Activated CD8-positive, alpha-beta memory T cell treated with anti-CD3 and anti-CD28 coated beads, Interleukin-2, amount 10 ng/mL, durations not matched to agents 7 days and 5 days (primary cell): ENCODE data around the gene CNIH4. TPM values are rescaled to one million over a fixed set of nuclear protein-coding genes. Genes with fewer than 3 reads are reported as not detected.
"Not testable (repeated sequence)": the region's sequence is repeated elsewhere in the genome, so short reads cannot be mapped to it uniquely, and the experiment has no call there.

Source experiments
- ATAC-seq: fragments of 150-1000 bp; cut with Tn5 transposase; one replicate; pipeline ENCODE4 v1.10.0; 2021; ENCODE audit warnings: moderate library complexity
- CTCF ChIA-PET: fragments of 350-600 bp; sonication (Branson Sonifier 250); formaldehyde crosslinking; loops from one replicate; lab custom pipeline; 2021; ENCODE audit warnings: antibody characterized with exemption; lab: Charles Lee
- DNase-seq: peaks from one replicate; pipeline ENCODE4 v3.0.0-alpha.2; 2020
- H3K27ac Mint-ChIP-seq: one replicate; pipeline ENCODE4 v1.8.0; 2021; ENCODE audit warnings: mild to moderate bottlenecking, mixed read lengths
- H3K27me3 Mint-ChIP-seq: one replicate; pipeline ENCODE4 v1.8.0; 2021; ENCODE audit warnings: mixed read lengths
- H3K36me3 Mint-ChIP-seq: one replicate; pipeline ENCODE4 v1.8.0; 2021; ENCODE audit warnings: mild to moderate bottlenecking, mixed read lengths
- H3K4me1 Mint-ChIP-seq: one replicate; pipeline ENCODE4 v1.8.0; 2021; ENCODE audit warnings: mixed read lengths
- H3K4me3 Mint-ChIP-seq: one replicate; pipeline ENCODE4 v1.8.0; 2021; ENCODE audit warnings: mild to moderate bottlenecking, moderate library complexity, mixed read lengths
- H3K9me3 Mint-ChIP-seq: one replicate; pipeline ENCODE4 v1.8.0; 2022; ENCODE audit warnings: low read depth, mixed read lengths
- total RNA-seq, 2 experiments: library from RNA; stranded (reverse); gene quantifications; one replicate each; pipeline ENCODE4 v1.2.3, GENCODE V29; 2021

The CNIH4 gene
- total RNA-seq, 2 experiments from 2014 or later, result 45.5 to 46.2 TPM

GRCh38 chr1:224333309-224333926, 23.3 kb upstream of the CNIH4 start:
- CTCF ChIA-PET, result interaction anchor here (0.6 to 5.0 kb wide), 29 partner anchors 13 to 666 kb away, joined by 3 to 29 read pairs (median 4); partner anchors contain the start of genes CNIH4, DEGS1 and FBXO28
- peak; percentile 48 for DNase-seq
- H3K36me3 Mint-ChIP-seq, result no peaks in the 10 kb centered on the region

GRCh38 chr1:224333939-224334786, 22.5 kb upstream of the CNIH4 start:
- CTCF ChIA-PET, result interaction anchor here (0.6 to 5.0 kb wide), 31 partner anchors 9 to 666 kb away, joined by 3 to 29 read pairs (median 4); partner anchors contain the start of genes CNIH4, DEGS1 and FBXO28
- no peaks in the 10 kb centered on the region for H3K36me3 Mint-ChIP-seq
- H3K4me1 Mint-ChIP-seq, result peaks cover 37% of the 10 kb centered on the region
- DNase-seq (no peak), ATAC-seq (peak; percentile 13)
- no peaks in the 10 kb centered on the region for H3K9me3 Mint-ChIP-seq
- H3K27ac Mint-ChIP-seq, result peak overlapping the region; percentile 87
- peak overlapping the region; percentile 66 for H3K4me3 Mint-ChIP-seq
- no peaks in the 10 kb centered on the region for H3K27me3 Mint-ChIP-seq

More at GRCh38 chr1:224333309-224333926, 23.3 kb upstream of the CNIH4 start:
- Mint-ChIP-seq H3K4me1 (peaks cover 42% of the 10 kb centered on the region), H3K9me3 (no peaks in the 10 kb centered on the region), H3K27me3 (no peaks in the 10 kb centered on the region), H3K27ac (peak overlapping the region; percentile 87), H3K4me3 (peak overlapping the region; percentile 66)
- ATAC-seq, result peak; percentile 51

- Mint-ChIP-seq H3K27ac (no peak overlapping the region), H3K9me3 (peaks cover 6% of the 10 kb centered on the region), H3K36me3 (peaks cover 13% of the 10 kb centered on the region), H3K4me1 (peaks cover 21% of the 10 kb centered on the region), H3K27me3 (no peaks in the 10 kb centered on the region), H3K4me3 (no peak overlapping the region)
- ATAC-seq, result no peak
- CTCF ChIA-PET, result interaction anchor here (0.5 to 1.7 kb wide), 4 partner anchors 9 to 222 kb away, joined by 3 to 4 read pairs (median 4); no protein-coding TSS in a partner anchor
- DNase-seq, result no peak
Observed at GRCh38 chr1:224338150-224338838, 18.4 kb upstream of the CNIH4 start.

- Mint-ChIP-seq H3K36me3 (peaks cover 17% of the 10 kb centered on the region), H3K27me3 (no peaks in the 10 kb centered on the region)
- CTCF ChIA-PET, result interaction anchor here (1.1 to 1.6 kb wide), 2 partner anchors 118 to 223 kb away, joined by 4 read pairs; no protein-coding TSS in a partner anchor
Observed at GRCh38 chr1:224339442-224340033, 17.1 kb upstream of the CNIH4 start.

GRCh38 chr1:224340453-224341384, 16.0 kb upstream of the CNIH4 start:
- DNase-seq (peak; percentile 70), ATAC-seq (peak; percentile 96)
- H3K4me1 Mint-ChIP-seq, H3K27ac Mint-ChIP-seq, H3K27me3 Mint-ChIP-seq, CTCF ChIA-PET: not testable (repeated sequence)
- H3K4me3 Mint-ChIP-seq, result peak overlapping the region; percentile 74
- peaks cover 10% of the 10 kb centered on the region for H3K9me3 Mint-ChIP-seq
- H3K36me3 Mint-ChIP-seq, result peaks cover 17% of the 10 kb centered on the region

More at GRCh38 chr1:224339442-224340033, 17.1 kb upstream of the CNIH4 start:
- ATAC-seq, result no peak
- Mint-ChIP-seq H3K4me1 (peaks cover 8% of the 10 kb centered on the region), H3K27ac (no peak overlapping the region), H3K9me3 (peaks cover 10% of the 10 kb centered on the region), H3K4me3 (no peak overlapping the region)
- no peak for DNase-seq

GRCh38 chr1:224343679-224344078, 13.0 kb upstream of the CNIH4 start:
- peaks cover 10% of the 10 kb centered on the region for H3K9me3 Mint-ChIP-seq
- DNase-seq, result no peak
- H3K4me1 Mint-ChIP-seq, result peaks cover 7% of the 10 kb centered on the region
- no peak for ATAC-seq
- peaks cover 19% of the 10 kb centered on the region for H3K36me3 Mint-ChIP-seq
- no peak overlapping the region for H3K27ac Mint-ChIP-seq
- H3K27me3 Mint-ChIP-seq, result peaks cover 4% of the 10 kb centered on the region
- no peak overlapping the region for H3K4me3 Mint-ChIP-seq
- CTCF ChIA-PET, result interaction anchor here (0.8 to 1.5 kb wide), 3 partner anchors 8 to 82 kb away, joined by 3 to 5 read pairs (median 3); no protein-coding TSS in a partner anchor

- peaks cover 7% of the 10 kb centered on the region for H3K36me3 Mint-ChIP-seq
- H3K4me3 Mint-ChIP-seq, result no peak overlapping the region
- DNase-seq (no peak), ATAC-seq (no peak)
- H3K4me1 Mint-ChIP-seq, result peaks cover 3% of the 10 kb centered on the region
- H3K27ac Mint-ChIP-seq, result no peak overlapping the region
- peaks cover 4% of the 10 kb centered on the region for H3K27me3 Mint-ChIP-seq
- CTCF ChIA-PET, result no interaction called here
- peaks cover 4% of the 10 kb centered on the region for H3K9me3 Mint-ChIP-seq
Observed at GRCh38 chr1:224348137-224348536, 8.5 kb upstream of the CNIH4 start.

GRCh38 chr1:224349716-224350115, 7.0 kb upstream of the CNIH4 start:
- CTCF ChIA-PET, ATAC-seq, H3K4me3 Mint-ChIP-seq, H3K27me3 Mint-ChIP-seq, DNase-seq, H3K9me3 Mint-ChIP-seq, H3K27ac Mint-ChIP-seq, H3K36me3 Mint-ChIP-seq: not testable (repeated sequence)
- H3K4me1 Mint-ChIP-seq, result peaks cover 14% of the 10 kb centered on the region

GRCh38 chr1:224352436-224353085, 4.1 kb upstream of the CNIH4 start:
- CTCF ChIA-PET, result interaction anchor here (1.1 to 2.0 kb wide), 4 partner anchors 8 to 236 kb away, joined by 3 to 5 read pairs (median 4); no protein-coding TSS in a partner anchor
- ATAC-seq, result not testable (repeated sequence)

GRCh38 chr1:224353975-224354925, 2.4 kb upstream of the CNIH4 start:
- Mint-ChIP-seq H3K4me1 (peaks cover 33% of the 10 kb centered on the region), H3K36me3 (peaks cover 9% of the 10 kb centered on the region), H3K9me3 (no peaks in the 10 kb centered on the region), H3K27ac (no peak overlapping the region), H3K27me3 (no peaks in the 10 kb centered on the region), H3K4me3 (no peak overlapping the region)
- ATAC-seq (no peak), DNase-seq (no peak)
- CTCF ChIA-PET, result interaction anchor here (0.9 to 2.0 kb wide), 4 partner anchors 10 to 247 kb away, joined by 3 to 5 read pairs (median 4); no protein-coding TSS in a partner anchor

More at GRCh38 chr1:224352436-224353085, 4.1 kb upstream of the CNIH4 start:
- H3K27me3 Mint-ChIP-seq, H3K36me3 Mint-ChIP-seq, H3K9me3 Mint-ChIP-seq, H3K27ac Mint-ChIP-seq, H3K4me3 Mint-ChIP-seq, DNase-seq: not testable (repeated sequence)
- H3K4me1 Mint-ChIP-seq, result peaks cover 19% of the 10 kb centered on the region
